Astrocyte of the spinal cord (primary cell): ENCODE results near the gene AASDH.
"Not testable (repeated sequence)": the region's sequence is repeated elsewhere in the genome, so short reads cannot be mapped to it uniquely, and the experiment has no call there.

Experiments used
- DNase-seq: peaks from one replicate; pipeline ENCODE4 v3.0.0; 2011; ENCODE audit warnings: low read depth, low spot score
- H3K4me3 ChIP-seq: 2 replicates; pipeline ENCODE4 v1.5.1; 2011; ENCODE audit warnings: low read depth, mild to moderate bottlenecking, low read length, moderate library complexity
- CTCF ChIP-seq: IDR thresholded peaks from 2 replicates; pipeline ENCODE4 v1.5.1; 2012; ENCODE audit warnings: low read depth, mild to moderate bottlenecking, low read length, inconsistent platforms
- in situ Hi-C: cut with HindIII; loops from 2 replicates; pipeline ENCODE4 v1.10.0; 2017; ENCODE audit warnings: low sequenced_read_pairs

Gene AASDH

GRCh38 chr4:56374956-56375355 is 12.3 kb downstream of the AASDH start:
- in situ Hi-C loops = no loop called here

GRCh38 chr4:56372774-56373173 is 14.5 kb downstream of the AASDH start:
- in situ Hi-C loops = no loop called here
- no peak for TF ChIP-seq CTCF
- H3K4me3 ChIP-seq = no peak overlapping the region
- no peak for DNase-seq

More at GRCh38 chr4:56374956-56375355, 12.3 kb downstream of the AASDH start:
- no peak for TF ChIP-seq CTCF
- no peak for DNase-seq
- no peak overlapping the region for H3K4me3 ChIP-seq

GRCh38 chr4:56371426-56372220 is 15.7 kb downstream of the AASDH start:
- no peak for DNase-seq
- H3K4me3 ChIP-seq = no peak overlapping the region
- TF ChIP-seq CTCF = no peak
- in situ Hi-C loops = no loop called here

- in situ Hi-C loops = no loop called here
- DNase-seq = no peak
- no peak overlapping the region for H3K4me3 ChIP-seq
- no peak for TF ChIP-seq CTCF
These were observed 16.9 kb downstream of the AASDH start for GRCh38 chr4:56370377-56370776.

- H3K4me3 ChIP-seq, in situ Hi-C loops, DNase-seq: not testable (repeated sequence)
These were observed 24.3 kb downstream of the AASDH start for GRCh38 chr4:56362981-56363380.

GRCh38 chr4:56360071-56360470 is 27.2 kb downstream of the AASDH start:
- in situ Hi-C loops = no loop called here
- no peak overlapping the region for H3K4me3 ChIP-seq
- no peak for DNase-seq
- no peak for TF ChIP-seq CTCF

- TF ChIP-seq CTCF = no peak
- H3K4me3 ChIP-seq = no peak overlapping the region
- in situ Hi-C loops = no loop called here
- no peak for DNase-seq
These were observed 30.6 kb downstream of the AASDH start for GRCh38 chr4:56356650-56357049.
